Keratinocyte (primary cell): ENCODE data around the gene SCUBE3. TPM values are rescaled to one million over a fixed set of nuclear protein-coding genes. Genes with fewer than 3 reads are reported as not detected.

Experiments
- DNase-seq: peaks from one replicate; pipeline ENCODE4 v3.0.0-alpha.2; 2011; ENCODE audit warnings: low read depth, missing footprints, low spot score
- FAIRE-seq: peaks from 2 replicates; lab custom pipeline; 2011; peaks lifted over from hg19 to GRCh38; lab: Jason Lieb, UNC
- H2AFZ ChIP-seq: 2 replicates; pipeline ENCODE4 v1.6.0; 2012; ENCODE audit warnings: low read length, control low read depth, inconsistent platforms; ENCODE audit not compliant: control insufficient read depth
- H3K27ac ChIP-seq: 2 replicates; pipeline ENCODE4 v1.5.1; 2011; ENCODE audit warnings: low read length; ENCODE audit not compliant: control insufficient read depth, insufficient read depth
- H3K27me3 ChIP-seq: 3 replicates; pipeline ENCODE4 v1.6.0; 2011; ENCODE audit warnings: low read length; ENCODE audit not compliant: control insufficient read depth, insufficient read depth; ENCODE audit errors: extremely low read depth
- H3K36me3 ChIP-seq, 2 experiments: 2 replicates in 1 of 2; 3 replicates in 1 of 2; pipeline ENCODE4 v1.5.1; 2011; ENCODE audit warnings: low read length in 2 of 2, mild to moderate bottlenecking in 1 of 2; ENCODE audit not compliant: control insufficient read depth in 2 of 2, insufficient read depth in 2 of 2; ENCODE audit errors: extremely low read depth in 1 of 2
- H3K4me1 ChIP-seq: 3 replicates; pipeline ENCODE4 v1.5.1; 2011; ENCODE audit warnings: low read length; ENCODE audit not compliant: control insufficient read depth, insufficient read depth; ENCODE audit errors: extremely low read depth
- H3K4me2 ChIP-seq: 3 replicates; pipeline ENCODE4 v1.6.0; 2011; ENCODE audit warnings: low read depth, low read length; ENCODE audit not compliant: control insufficient read depth, insufficient read depth; ENCODE audit errors: extremely low read depth
- H3K4me3 ChIP-seq, 3 experiments: fragments of 200-600 bp in 1 of 3; sonication (generic) in 1 of 3; 2 replicates in 2 of 3; 3 replicates in 1 of 3; pipeline ENCODE4 v1.5.1; 2011 to 2016; ENCODE audit warnings: low read length in 3 of 3, mild to moderate bottlenecking in 3 of 3, control low read depth in 2 of 3, inconsistent platforms in 1 of 3, low read depth in 1 of 3, mixed read lengths in 1 of 3, mixed run types in 1 of 3, moderate library complexity in 1 of 3; ENCODE audit not compliant: control insufficient read depth in 2 of 3, insufficient read depth in 2 of 3; ENCODE audit errors: extremely low read depth in 1 of 3
- H3K79me2 ChIP-seq: 2 replicates; pipeline ENCODE4 v1.6.0; 2012; ENCODE audit warnings: low read length; ENCODE audit not compliant: control insufficient read depth, insufficient read depth
- H3K9ac ChIP-seq: 3 replicates; pipeline ENCODE4 v1.6.0; 2011; ENCODE audit warnings: low read length; ENCODE audit not compliant: control insufficient read depth, insufficient read depth; ENCODE audit errors: extremely low read depth
- H3K9me1 ChIP-seq: 3 replicates; pipeline ENCODE4 v1.6.0; 2011; ENCODE audit warnings: low read length; ENCODE audit not compliant: control insufficient read depth, insufficient read depth; ENCODE audit errors: extremely low read depth
- H3K9me3 ChIP-seq: 2 replicates; pipeline ENCODE4 v1.5.1; 2012; ENCODE audit warnings: low read depth, low read length; ENCODE audit not compliant: control insufficient read depth
- H4K20me1 ChIP-seq: 3 replicates; pipeline ENCODE4 v1.6.0; 2011; ENCODE audit warnings: low read length; ENCODE audit not compliant: control insufficient read depth, insufficient read depth; ENCODE audit errors: extremely low read depth
- CTCF ChIP-seq, 3 experiments: IDR thresholded peaks in 1 of 3; conservative IDR thresholded peaks in 1 of 3; optimal IDR thresholded peaks in 1 of 3; 2 replicates in 2 of 3; 3 replicates in 1 of 3; pipeline versions ENCODE3 to v1.5.1; 2011; ENCODE audit warnings: low read length in 3 of 3, mild to moderate bottlenecking in 3 of 3, moderate library complexity in 2 of 3, control low read depth in 1 of 3, inconsistent platforms in 1 of 3; ENCODE audit not compliant: insufficient read depth in 2 of 3; ENCODE audit errors: extremely low read depth in 1 of 3
- EZH2 ChIP-seq: IDR thresholded peaks from one replicate; pipeline ENCODE4 v1.6.1; 2012; ENCODE audit warnings: inconsistent platforms, mild to moderate bottlenecking, low read length, moderate library complexity
- dilution Hi-C: fragments of 300-500 bp; cut with MboI; formaldehyde crosslinking; loops from one replicate; pipeline ENCODE4 v1.7.0; 2020; ENCODE audit warnings: low sequenced_read_pairs; ENCODE audit not compliant: extremely low pct_ligation_motif_present
- polyA plus RNA-seq, 5 experiments: library from polyadenylated mRNA; depleted of rRNA in 3 of 5; stranded (reverse) in 3 of 5; stranded (forward) in 1 of 5; unstranded in 1 of 5; fragments of >200 nt; gene quantifications; 1 replicate in 1 of 5; 2 replicates in 3 of 5; 3 replicates in 1 of 5; pipeline versions ENCODE4 v1.2.1 to v1.2.3, GENCODE V29; 2011 to 2012; ENCODE audit warnings: missing spikeins in 2 of 5, low read depth in 1 of 5, low replicate concordance in 1 of 5

SCUBE3 gene
- polyA plus RNA-seq, 1 donor (not counting 4 experiments of a cell fraction or from before 2014, with no cell fraction given), result 0.01 TPM

GRCh38 chr6:35239581-35239980, 25.8 kb downstream of the SCUBE3 start:
- Histone ChIP-seq H3K9ac (no peak overlapping the region), H3K4me1 (no peaks in the 10 kb centered on the region), H3K27ac (no peak overlapping the region), H4K20me1 (peaks cover 3% of the 10 kb centered on the region), H3K4me3 (no peak overlapping the region), H3K79me2 (no peaks in the 10 kb centered on the region), H3K4me2 (no peak overlapping the region), H2AFZ (no peak overlapping the region), H3K36me3 (no peaks in the 10 kb centered on the region), H3K27me3 (no peaks in the 10 kb centered on the region), H3K9me1 (no peaks in the 10 kb centered on the region), H3K9me3 (no peaks in the 10 kb centered on the region)
- dilution Hi-C loops, result no loop called here
- DNase-seq (no peak), FAIRE-seq (no peak)
- TF ChIP-seq EZH2 (no peak), CTCF (optimal IDR thresholded peaks at IDR 0.05 in 1 of 3, IDR thresholded peaks at IDR 0.05 in 1 of 3, conservative IDR thresholded peaks at IDR 0.05 in 1 of 3; ENCODE audit: extremely low read depth in 1 of 3, insufficient read depth in 2 of 3, low read length in 3 of 3) (no peak)

- dilution Hi-C loops, result no loop called here
- FAIRE-seq (peak; percentile 48), DNase-seq (peak; percentile 15)
- Histone ChIP-seq H3K27me3 (no peaks in the 10 kb centered on the region), H3K79me2 (no peaks in the 10 kb centered on the region), H3K4me1 (no peaks in the 10 kb centered on the region), H3K27ac (no peak overlapping the region), H3K36me3 (no peaks in the 10 kb centered on the region), H3K4me2 (no peak overlapping the region), H2AFZ (no peak overlapping the region), H4K20me1 (peaks cover 3% of the 10 kb centered on the region), H3K4me3 (no peak overlapping the region), H3K9me1 (no peaks in the 10 kb centered on the region), H3K9ac (no peak overlapping the region), H3K9me3 (no peaks in the 10 kb centered on the region)
- TF ChIP-seq CTCF (optimal IDR thresholded peaks at IDR 0.05 in 1 of 3, IDR thresholded peaks at IDR 0.05 in 1 of 3, conservative IDR thresholded peaks at IDR 0.05 in 1 of 3; ENCODE audit: extremely low read depth in 1 of 3, insufficient read depth in 2 of 3, low read length in 3 of 3), result peak; percentile 94 to 100 (median 98)
- TF ChIP-seq EZH2, result no peak
Observed at GRCh38 chr6:35240838-35241801, 27.4 kb downstream of the SCUBE3 start.
